ENCODE results near the gene HPS5. TPM values are rescaled to one million over a fixed set of nuclear protein-coding genes. Genes with fewer than 3 reads are reported as not detected.

HPS5 gene
- total and polyA plus RNA-seq, 2 of the 13 experiments (the other 11 are each of a cell fraction or from before 2014, with no cell fraction given) = 6.6 to 25.5 TPM

DNA sequence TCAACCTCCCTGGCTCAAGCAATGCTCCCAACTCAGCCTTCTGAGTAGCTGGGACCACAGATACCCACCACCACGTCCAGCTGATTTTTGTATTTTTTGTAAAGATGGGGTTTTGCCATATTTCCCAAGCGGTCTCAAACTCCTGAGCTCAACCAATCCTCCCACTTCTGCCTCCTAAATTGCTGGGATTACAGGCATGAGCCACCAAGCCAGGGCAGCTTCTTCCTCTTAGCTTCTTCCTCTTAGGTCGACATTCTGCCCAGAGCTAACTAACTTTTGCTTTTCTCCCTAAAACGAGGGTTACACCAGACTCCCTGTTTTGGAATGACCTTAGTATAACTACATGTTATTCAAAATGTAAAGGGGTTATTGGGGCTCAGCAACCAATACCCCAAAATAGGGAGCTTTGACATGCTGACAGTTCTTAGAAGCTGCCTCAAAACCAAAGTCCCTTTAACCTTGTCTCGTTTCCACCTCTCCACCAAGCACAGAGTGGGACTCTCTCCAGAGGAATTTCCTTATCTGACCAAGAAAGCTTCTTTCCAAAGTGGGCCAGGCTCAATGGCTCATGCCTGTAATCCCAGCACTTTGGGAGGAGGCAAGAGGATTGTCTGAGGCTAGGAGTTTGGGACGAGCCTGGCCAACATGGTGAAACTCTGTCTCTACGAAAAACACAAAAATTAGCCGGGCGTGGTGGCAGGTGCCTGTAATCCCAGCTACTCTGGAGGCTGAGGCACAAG is 7.0 kb downstream of the HPS5 start (continued):
- TF ChIP-seq SMARCC2 (IDR thresholded peaks at IDR 0.05) (no peak), GATAD1 (CRISPR knock-in tag; IDR thresholded peaks at IDR 0.05) (no peak), ZNF207 (IDR thresholded peaks at IDR 0.05; ENCODE audit: borderline replicate concordance) (no peak), ZNF570 (CRISPR knock-in tag; IDR thresholded peaks at IDR 0.05; ENCODE audit: borderline replicate concordance) (no peak)
- TF ChIP-seq, protein P1, sequence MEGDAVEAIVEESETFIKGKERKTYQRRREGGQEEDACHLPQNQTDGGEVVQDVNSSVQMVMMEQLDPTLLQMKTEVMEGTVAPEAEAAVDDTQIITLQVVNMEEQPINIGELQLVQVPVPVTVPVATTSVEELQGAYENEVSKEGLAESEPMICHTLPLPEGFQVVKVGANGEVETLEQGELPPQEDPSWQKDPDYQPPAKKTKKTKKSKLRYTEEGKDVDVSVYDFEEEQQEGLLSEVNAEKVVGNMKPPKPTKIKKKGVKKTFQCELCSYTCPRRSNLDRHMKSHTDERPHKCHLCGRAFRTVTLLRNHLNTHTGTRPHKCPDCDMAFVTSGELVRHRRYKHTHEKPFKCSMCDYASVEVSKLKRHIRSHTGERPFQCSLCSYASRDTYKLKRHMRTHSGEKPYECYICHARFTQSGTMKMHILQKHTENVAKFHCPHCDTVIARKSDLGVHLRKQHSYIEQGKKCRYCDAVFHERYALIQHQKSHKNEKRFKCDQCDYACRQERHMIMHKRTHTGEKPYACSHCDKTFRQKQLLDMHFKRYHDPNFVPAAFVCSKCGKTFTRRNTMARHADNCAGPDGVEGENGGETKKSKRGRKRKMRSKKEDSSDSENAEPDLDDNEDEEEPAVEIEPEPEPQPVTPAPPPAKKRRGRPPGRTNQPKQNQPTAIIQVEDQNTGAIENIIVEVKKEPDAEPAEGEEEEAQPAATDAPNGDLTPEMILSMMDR (CRISPR knock-in tag; IDR thresholded peaks at IDR 0.05) = no peak
- TF ChIP-seq, protein P2, sequence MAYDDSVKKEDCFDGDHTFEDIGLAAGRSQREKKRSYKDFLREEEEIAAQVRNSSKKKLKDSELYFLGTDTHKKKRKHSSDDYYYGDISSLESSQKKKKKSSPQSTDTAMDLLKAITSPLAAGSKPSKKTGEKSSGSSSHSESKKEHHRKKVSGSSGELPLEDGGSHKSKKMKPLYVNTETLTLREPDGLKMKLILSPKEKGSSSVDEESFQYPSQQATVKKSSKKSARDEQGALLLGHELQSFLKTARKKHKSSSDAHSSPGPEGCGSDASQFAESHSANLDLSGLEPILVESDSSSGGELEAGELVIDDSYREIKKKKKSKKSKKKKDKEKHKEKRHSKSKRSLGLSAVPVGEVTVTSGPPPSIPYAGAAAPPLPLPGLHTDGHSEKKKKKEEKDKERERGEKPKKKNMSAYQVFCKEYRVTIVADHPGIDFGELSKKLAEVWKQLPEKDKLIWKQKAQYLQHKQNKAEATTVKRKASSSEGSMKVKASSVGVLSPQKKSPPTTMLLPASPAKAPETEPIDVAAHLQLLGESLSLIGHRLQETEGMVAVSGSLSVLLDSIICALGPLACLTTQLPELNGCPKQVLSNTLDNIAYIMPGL (CRISPR knock-in tag; IDR thresholded peaks at IDR 0.05; ENCODE audit: borderline replicate concordance in 1 of 2, low read depth in 1 of 2) = no peak

GRCh38 chr11:18313965-18314763 is 7.8 kb downstream of the HPS5 start:
- H4K20me1 ChIP-seq (ENCODE audit: insufficient read depth, low read length) = no peaks in the 10 kb centered on the region
- peaks cover 23% of the 10 kb centered on the region for H3K4me1 ChIP-seq (ENCODE audit: insufficient read depth, low read length)
- H3K79me2 ChIP-seq (ENCODE audit: insufficient read depth, low read length) = peaks cover 25% of the 10 kb centered on the region
- intact Hi-C loops (cut with micrococcal nuclease; ENCODE audit: unreplicated experiment) (no loop called here), in situ Hi-C loops (cut with HindIII; ENCODE audit: extremely low pct_ligation_motif_present, low pct_unique_long_range_greater_than_20kb) (no loop called here)
- no peak for DNase-seq (ENCODE audit: low spot score)
- ChIA-PET CTCF (ENCODE audit: low intra/inter-chr PET ratio, low total read pairs) (no interaction called here), POLR2A (interaction anchor here (0.7 to 1.6 kb wide), 2 partner anchors 7 to 9 kb away, joined by 3 to 5 read pairs; partner anchors contain the start of gene HPS5)
- H3K9ac ChIP-seq (ENCODE audit: insufficient read depth, low read depth, low read length) = no peak overlapping the region
- BruUV-seq (replicated peaks) = no TSS peak
- WGBS (ENCODE audit: low lambda C conversion rate) = 94% methylated on average over 10 of the region's 10 CpGs
- H3K27ac ChIP-seq (ENCODE audit: extremely low read length, insufficient read depth, low read length) = no peak overlapping the region
- FAIRE-seq = no peak
- no peak for ATAC-seq
- no peaks in the 10 kb centered on the region for H3K27me3 ChIP-seq (ENCODE audit: control insufficient read depth in 1 of 2, insufficient read depth in 2 of 2, low read length in 2 of 2)
- no peak overlapping the region for H2AFZ ChIP-seq (ENCODE audit: low read length)
- H3K9me3 ChIP-seq (ENCODE audit: low read length) = no peaks in the 10 kb centered on the region
- H3K4me3 ChIP-seq (replicated peaks in 1 of 3; ENCODE audit: insufficient read depth in 1 of 3, low read depth in 2 of 3, low read length in 3 of 3) = no peak overlapping the region
- H3K4me2 ChIP-seq (ENCODE audit: low read depth, low read length) = no peak overlapping the region
- peaks cover 2 to 18% of the 10 kb centered on the region in 2 experiments; a peak in 2 of 5 replicates for H3K36me3 ChIP-seq (replicated peaks in 1 of 2; ENCODE audit: control insufficient read depth in 1 of 2, insufficient read depth in 2 of 2, low read length in 2 of 2)
- TF ChIP-seq ZBTB33 (CRISPR knock-in tag; IDR thresholded peaks at IDR 0.05) = peak; percentile 28; the same call in 1 of the 2 replicates
- peak; percentile 60 for TF ChIP-seq FOSL2 (CRISPR knock-in tag; IDR thresholded peaks at IDR 0.05)
- TF ChIP-seq, protein P3, sequence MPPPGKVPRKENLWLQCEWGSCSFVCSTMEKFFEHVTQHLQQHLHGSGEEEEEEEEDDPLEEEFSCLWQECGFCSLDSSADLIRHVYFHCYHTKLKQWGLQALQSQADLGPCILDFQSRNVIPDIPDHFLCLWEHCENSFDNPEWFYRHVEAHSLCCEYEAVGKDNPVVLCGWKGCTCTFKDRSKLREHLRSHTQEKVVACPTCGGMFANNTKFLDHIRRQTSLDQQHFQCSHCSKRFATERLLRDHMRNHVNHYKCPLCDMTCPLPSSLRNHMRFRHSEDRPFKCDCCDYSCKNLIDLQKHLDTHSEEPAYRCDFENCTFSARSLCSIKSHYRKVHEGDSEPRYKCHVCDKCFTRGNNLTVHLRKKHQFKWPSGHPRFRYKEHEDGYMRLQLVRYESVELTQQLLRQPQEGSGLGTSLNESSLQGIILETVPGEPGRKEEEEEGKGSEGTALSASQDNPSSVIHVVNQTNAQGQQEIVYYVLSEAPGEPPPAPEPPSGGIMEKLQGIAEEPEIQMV (CRISPR knock-in tag; IDR thresholded peaks at IDR 0.05; ENCODE audit: low read depth) = no peak
